Activated CD4-positive, alpha-beta T cell treated with anti-CD3 and anti-CD28 coated beads for 4 hours (primary cell): ENCODE measurements around the gene CDC45.
"Not testable (repeated sequence)": the region's sequence is repeated elsewhere in the genome, so short reads cannot be mapped to it uniquely, and the experiment has no call there.

ENCODE experiments used
- DNase-seq, 2 donors: peaks; one replicate each; pipeline ENCODE4 v3.0.0-alpha.2; 2020

The CDC45 gene

DNA sequence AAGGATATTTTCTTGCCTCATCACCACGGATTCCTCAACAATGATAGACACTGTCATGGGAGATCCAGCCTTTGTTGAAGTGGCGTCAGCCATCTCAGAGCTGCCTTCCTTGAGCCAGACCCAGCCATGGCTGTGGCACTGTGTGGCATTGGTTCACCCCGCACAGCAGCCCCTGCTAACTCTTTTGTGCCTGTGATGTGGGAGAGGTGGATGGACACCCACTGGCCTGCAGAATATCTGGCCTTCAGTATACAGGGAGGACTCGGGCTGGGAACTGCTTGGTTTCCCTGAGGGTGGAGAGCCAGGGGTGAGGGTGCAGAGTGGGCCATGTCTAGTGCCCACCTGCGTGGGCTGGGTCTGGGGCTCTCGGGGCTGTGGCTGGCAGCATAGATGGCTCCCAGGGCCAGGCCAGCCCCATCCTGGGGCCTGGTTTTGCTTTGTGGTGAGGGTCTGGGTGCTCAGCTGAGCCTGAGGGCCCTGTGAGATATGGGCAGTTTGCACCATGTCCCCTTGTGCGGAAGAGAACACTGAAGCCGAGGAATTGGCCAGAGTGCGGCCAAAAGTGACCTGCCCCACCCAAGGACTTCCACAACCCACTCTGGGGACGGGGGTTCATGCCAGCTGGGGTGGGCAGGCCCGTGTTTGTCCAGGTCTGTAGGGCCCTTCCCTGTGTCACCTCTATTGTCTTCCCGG, 38.3 kb downstream of the CDC45 start:
- no peak for DNase-seq

- DNase-seq, result no peak
Measured at GRCh38 chr22:19518635-19519034, 38.9 kb downstream of the CDC45 start.

DNA sequence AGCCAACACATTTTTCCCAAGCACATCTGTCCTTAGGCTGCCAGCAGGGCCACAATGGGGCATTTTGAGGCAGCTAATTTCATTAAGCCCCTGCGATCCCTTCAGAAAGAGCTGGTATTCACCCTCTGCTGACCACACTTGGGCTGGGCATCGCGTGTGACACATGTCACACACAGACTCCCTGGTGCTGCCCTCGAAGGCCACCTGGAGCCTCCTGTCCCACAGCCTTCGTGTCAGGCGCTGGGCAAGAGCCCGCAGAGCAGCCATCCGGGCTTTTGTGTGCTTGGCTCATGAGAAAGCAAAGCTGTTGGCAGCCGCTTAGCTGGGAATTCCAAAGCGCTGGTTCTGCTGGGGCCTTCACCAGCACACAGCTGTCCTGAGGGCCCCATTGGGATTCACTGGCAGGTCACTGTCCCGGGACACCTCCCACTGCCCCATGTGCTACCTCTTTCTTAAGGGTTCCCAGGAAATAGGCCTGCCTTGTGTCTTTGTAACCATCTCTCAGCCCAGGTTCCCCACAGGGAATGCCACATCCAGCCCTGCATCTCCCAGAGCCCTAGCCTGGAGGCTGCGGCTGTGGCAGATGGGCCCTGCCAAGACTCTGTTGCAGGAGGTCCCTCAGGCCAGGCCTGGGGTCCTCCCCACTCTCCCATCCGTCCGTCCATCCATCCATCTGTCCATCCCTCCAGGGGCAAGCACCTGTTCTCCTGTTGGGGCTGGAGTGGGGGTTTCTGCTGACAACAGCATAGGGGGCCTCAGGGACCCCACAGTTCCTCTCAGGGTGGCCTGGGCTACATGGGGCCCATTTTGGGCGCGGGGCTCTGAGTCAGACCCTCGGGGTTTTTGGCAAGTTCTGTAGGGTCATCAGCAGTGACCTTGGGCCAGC, 39.6 kb downstream of the CDC45 start:
- DNase-seq, result no peak

DNA sequence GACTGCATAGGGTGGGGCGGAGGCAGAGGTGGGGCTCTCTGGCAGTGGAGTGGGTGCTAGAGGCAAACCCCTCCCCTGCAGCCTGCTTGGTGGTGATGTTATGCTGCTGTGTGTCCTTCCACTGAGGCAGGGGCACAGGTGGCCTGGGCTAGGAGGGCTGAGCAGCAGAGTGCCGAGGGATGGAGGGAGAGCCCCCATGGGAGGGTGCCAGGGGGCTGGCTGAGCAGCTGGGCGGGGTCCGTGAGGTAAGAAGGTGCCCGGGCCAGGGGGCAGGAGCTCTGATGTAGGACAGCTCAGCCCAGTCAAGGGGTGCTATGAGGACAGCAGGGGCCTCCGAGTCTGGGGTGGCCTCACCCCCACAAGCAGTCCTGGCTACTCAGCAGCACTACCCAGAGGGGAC, 40.3 kb downstream of the CDC45 start:
- DNase-seq, result no peak

DNA sequence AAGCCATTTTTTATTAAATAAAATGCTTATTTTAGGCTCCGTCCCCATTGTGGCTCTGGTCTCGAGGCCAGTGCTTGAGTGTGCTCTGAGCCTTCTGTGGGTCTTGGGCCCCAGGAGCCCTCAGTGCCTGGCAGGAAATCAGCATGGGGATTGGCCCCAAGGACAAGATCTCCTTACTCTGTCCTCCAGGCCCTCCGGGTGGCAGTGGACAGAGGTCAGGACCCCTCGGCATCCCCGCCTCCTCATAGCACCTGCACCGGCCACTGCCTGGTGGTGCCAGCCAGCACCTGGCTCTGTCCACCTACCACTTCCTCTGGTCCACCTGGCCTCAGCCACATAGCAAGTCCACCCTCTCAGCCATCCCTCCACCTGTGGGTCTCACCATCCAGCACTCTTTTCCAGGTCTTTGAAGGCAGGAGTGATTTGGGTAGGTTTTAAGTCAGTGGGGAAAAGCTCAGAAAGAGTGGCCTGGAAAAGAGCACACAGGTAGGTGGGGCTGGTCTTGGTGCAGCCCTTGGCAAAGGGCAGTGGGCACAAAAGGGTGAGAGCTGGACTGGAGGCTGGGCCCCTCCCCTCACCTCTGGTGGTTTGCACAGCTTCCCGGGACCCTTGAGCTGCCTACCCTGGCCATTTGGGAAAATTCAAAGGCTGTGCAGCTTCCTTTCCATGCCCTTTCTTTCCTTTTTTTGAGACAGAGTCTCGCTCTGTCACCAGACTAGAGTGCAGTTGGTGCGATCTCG, 41.0 kb downstream of the CDC45 start:
- no peak for DNase-seq

GRCh38 chr22:19522190-19522880, 42.6 kb downstream of the CDC45 start:
- no peak for DNase-seq

- DNase-seq, result no peak
Measured at GRCh38 chr22:19522881-19523239, 43.1 kb downstream of the CDC45 start.

GRCh38 chr22:19523240-19524169, 43.8 kb downstream of the CDC45 start:
- DNase-seq, result no peak

- no peak for DNase-seq
Measured at GRCh38 chr22:19524170-19525115, 44.7 kb downstream of the CDC45 start, which contains the start of gene CLDN5. Gene CLDN5 (minus strand): TSS chr22:19524410. CDS start chr22:19524255, 155 bp downstream.

DNA sequence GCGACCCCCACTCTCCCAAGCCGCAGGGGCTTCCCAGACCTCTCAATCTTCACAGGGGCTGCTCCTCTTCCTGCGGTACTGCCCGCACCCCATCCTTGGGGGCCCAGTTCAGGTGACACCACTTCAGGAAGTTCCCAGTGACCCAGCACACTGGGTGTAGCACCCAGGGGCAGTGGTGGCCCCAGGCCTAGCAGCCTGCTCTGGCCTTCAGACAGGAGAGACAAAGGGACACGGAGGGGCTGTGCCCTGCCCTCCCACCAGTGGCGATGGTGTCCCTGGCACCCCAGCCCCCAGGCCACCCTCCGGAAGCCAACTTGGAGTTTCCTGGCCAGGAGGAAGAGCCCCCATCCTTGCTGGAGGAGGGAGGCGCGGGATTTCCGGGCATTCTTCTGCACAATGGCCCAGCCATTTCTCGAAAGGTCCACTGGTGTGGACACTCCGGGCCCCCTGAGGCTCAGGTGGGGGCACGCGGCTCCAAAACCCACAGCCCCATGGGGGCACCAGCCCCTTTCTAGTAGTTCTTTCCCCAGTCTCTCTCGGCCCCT, 45.5 kb downstream of the CDC45 start:
- DNase-seq, result no peak

GRCh38 chr22:19525666-19526065, 45.9 kb downstream of the CDC45 start:
- DNase-seq, result no peak

DNA sequence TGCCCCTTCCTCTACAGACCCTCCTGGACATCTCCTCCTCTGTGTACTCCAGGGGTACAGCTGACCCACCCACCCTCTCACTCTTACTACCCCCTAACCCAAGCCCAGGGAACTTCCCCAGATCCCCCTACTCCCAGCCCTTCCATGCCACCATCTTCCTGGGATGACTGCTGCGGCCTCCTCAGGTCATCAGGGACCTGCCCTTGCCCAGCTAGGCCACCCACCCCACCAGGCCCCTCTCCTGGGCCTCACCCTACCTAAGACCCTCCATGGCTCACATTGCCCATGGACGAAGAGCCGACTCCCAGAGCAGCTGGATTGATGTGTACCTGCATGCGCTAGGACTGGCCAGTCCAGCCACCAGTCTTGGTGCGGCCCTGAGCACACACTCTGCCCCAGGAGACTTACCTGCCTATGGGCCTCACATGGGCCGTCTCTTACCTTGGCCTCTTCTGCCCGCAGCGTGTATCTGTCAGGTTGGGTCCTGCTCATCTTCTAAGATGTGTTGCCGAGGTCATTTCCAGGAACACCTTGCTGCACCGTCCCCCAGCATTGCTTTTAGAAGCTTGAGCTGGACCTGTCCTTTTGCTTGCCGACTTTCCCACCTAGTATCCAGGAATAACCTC, 46.5 kb downstream of the CDC45 start:
- DNase-seq, result no peak

DNA sequence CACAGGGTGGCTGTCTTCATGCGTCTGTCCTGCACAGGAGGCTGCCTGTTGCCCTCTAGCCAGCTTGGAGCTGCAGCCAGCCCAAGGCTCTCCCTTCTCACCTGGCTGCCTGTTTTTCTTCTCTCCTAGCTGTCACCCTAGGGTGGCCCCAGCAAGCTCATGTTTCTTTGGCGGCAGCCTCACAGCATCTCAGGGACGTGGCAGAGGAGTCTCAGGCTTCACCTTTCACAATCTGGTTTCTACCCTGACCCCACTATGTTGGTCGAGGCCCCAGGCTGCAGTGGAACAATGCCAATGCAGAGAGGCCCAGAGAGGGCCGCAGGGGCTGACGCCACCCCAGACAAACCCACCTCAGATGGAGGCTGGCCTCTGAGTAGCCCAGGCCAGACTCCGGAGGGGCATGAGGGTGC, 47.0 kb downstream of the CDC45 start:
- no peak for DNase-seq

GRCh38 chr22:19527321-19527721, 47.6 kb downstream of the CDC45 start:
- no peak for DNase-seq

DNA sequence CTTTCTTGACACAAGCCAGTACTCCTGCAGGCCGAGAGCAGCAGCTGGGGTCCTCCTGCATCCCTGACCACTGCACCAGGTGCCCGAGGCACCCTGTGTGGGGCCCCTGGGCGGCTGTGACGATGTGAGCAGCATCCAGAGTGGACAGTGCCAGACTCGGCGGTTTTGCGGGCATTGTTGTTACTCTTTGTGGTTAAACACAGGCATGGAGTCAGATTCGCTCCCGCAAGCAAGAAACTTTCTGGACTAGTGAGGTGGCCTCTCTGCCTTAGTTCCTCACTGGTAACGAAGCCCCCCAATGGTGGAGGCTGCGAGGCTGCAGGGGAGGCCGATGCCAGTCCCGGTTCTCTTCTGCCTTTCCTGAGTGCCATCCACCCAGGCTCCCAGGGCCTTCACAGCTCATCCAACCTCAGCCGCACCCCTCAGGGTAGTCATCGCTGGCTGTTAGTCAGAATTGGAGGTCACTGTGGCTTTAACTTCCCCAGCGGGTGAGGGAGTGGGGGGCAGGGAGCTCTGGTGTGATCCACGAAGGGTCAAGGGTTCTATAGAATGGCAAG, 48.2 kb downstream of the CDC45 start:
- no peak for DNase-seq

DNA sequence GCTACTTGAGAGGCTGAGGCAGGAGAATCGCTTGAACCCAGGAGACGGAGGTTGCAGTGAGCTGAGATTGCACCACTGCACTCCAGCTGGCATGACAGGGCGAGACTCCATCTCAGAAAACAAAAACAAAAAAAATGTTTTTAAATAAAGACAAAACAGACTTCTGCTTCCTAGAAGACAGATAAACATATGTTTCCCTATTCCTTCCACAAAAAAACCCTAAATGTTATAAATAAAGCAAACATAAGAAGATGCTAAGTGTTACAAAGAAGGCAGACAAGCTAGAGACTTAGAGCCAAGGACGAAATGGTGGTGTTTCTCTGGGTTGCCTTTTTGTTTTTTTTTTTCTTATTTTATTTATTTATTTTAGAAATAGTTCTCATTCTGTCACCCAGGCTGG, 50.1 kb downstream of the CDC45 start:
- DNase-seq, result no peak

DNA sequence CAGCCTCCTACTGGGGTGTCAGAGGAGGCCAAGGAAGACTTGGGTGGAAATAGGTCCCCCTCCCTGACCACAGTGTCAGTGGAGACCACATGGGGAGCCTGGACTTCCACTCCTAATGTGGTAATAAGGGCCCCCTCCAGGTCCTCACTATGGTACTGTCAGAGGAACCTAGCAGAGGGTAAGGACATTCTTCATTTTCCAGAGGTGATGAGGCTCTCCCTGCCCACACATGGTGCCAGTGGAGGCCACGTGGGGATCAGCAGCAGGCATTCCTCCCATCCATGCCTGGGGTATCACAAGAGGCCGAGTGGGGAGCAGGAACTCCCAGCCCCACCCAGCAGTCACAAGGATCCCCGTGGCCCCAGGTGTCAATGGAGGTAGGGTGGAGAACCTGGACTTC, 51.0 kb downstream of the CDC45 start:
- no peak for DNase-seq

DNA sequence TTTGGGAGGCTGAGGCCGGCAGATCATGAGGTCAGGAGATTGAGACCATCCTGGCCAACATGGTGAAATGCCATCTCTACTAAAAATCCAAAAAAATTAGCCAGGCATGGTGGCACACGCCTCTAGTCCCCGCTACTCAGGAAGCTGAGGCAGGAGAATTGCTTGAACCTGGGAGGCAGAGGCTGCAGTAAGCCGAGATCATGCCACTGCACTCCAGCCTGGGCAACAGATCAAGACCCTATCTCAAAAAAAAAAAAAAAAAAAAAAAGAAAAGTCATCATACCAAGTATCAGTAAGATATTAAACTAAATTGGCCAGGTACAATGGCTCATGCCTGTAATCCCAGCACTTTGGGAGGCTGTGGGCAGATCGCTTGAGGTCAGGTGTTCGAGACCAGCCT, 51.6 kb downstream of the CDC45 start:
- not testable (repeated sequence) for DNase-seq

DNA sequence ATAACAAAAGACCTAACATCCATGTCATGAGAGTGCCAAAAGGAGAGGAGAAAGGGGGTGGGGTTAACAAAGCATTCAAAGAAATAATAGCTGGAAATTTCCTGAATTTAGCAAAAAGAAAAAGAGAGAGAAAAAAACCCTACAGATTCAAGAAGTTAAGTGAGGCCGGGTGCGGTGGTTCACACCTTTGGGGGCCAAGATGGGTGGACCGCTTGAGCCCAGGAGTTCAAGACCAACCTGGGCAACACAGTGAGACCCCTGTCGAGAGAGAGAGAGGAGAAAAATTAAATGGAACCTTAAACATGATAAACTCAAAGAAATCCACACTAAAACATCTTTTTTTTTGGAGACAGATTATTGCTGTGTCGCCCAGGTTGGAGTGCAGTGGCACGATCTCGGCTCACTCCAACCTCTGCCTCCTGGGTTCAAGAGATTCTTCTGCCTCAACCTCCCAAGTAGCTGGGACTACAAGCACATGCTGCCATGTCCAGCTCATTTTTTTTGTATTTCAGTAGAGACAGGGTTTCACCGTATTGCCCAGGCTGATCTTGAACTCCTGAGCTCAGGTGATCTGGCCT, 53.4 kb downstream of the CDC45 start:
- DNase-seq, result no peak
